CD8-positive, alpha-beta memory T cell (primary cell): ENCODE data around the gene DCDC1. TPM values are rescaled to one million over a fixed set of nuclear protein-coding genes. Genes with fewer than 3 reads are reported as not detected.
"Not testable (repeated sequence)": the region's sequence is repeated elsewhere in the genome, so short reads cannot be mapped to it uniquely, and the experiment has no call there.

Experiments
- CTCF ChIA-PET: fragments of 350-600 bp; sonication (Branson Sonifier 250); formaldehyde crosslinking; loops from one replicate; lab custom pipeline; 2021; ENCODE audit warnings: antibody characterized with exemption; lab: Charles Lee
- POLR2A ChIA-PET: fragments of 350-600 bp; sonication (Branson Sonifier 250); formaldehyde crosslinking; loops from one replicate; lab custom pipeline; 2021; ENCODE audit warnings: antibody characterized with exemption; lab: Charles Lee
- DNase-seq, 5 donors: peaks; one replicate each; pipeline versions ENCODE4 v3.0.0 to v3.0.0-alpha.2; 2020 to 2022; ENCODE audit warnings: mixed read lengths in 1 of 5
- H3K27ac ChIP-seq: one replicate; pipeline ENCODE4 v1.7.0; 2013; ENCODE audit warnings: low read depth, mild to moderate bottlenecking, low read length, moderate library complexity
- H3K27me3 ChIP-seq: 2 replicates; pipeline ENCODE4 v1.7.0; 2013; ENCODE audit warnings: low read length, mild to moderate bottlenecking; ENCODE audit not compliant: insufficient read depth, poor library complexity, severe bottlenecking
- H3K36me3 ChIP-seq: 2 replicates; pipeline ENCODE4 v1.7.0; 2013; ENCODE audit warnings: mild to moderate bottlenecking, low read length, moderate library complexity; ENCODE audit not compliant: insufficient read depth
- H3K4me1 ChIP-seq: 2 replicates; pipeline ENCODE4 v1.7.0; 2013; ENCODE audit warnings: mild to moderate bottlenecking, low read length, moderate library complexity; ENCODE audit not compliant: insufficient read depth
- H3K4me3 ChIP-seq: 2 replicates; pipeline ENCODE4 v1.7.0; 2013; ENCODE audit warnings: mild to moderate bottlenecking, low read length
- H3K9me3 ChIP-seq: 2 replicates; pipeline ENCODE4 v1.7.0; 2013; ENCODE audit warnings: mild to moderate bottlenecking, low read length
- H3K27ac Mint-ChIP-seq, 8 donors: one replicate each; pipeline ENCODE4 v1.8.0; 2020 to 2021; ENCODE audit warnings: mixed read lengths in 8 of 8, mild to moderate bottlenecking in 6 of 8, inconsistent platforms in 3 of 8, moderate library complexity in 3 of 8
- H3K27me3 Mint-ChIP-seq, 2 donors: one replicate each; pipeline ENCODE4 v1.8.0; 2020 to 2021; ENCODE audit warnings: mixed read lengths in 2 of 2, mild to moderate bottlenecking in 1 of 2, moderate library complexity in 1 of 2
- H3K36me3 Mint-ChIP-seq, 3 donors: one replicate each; pipeline ENCODE4 v1.8.0; 2020 to 2021; ENCODE audit warnings: mixed read lengths in 3 of 3, inconsistent platforms in 1 of 3, mild to moderate bottlenecking in 1 of 3
- H3K4me1 Mint-ChIP-seq, 3 donors: one replicate each; pipeline ENCODE4 v1.8.0; 2020 to 2021; ENCODE audit warnings: mixed read lengths in 3 of 3, inconsistent platforms in 1 of 3, mild to moderate bottlenecking in 1 of 3
- H3K4me3 Mint-ChIP-seq, 7 donors: one replicate each; pipeline ENCODE4 v1.8.0; 2020 to 2021; ENCODE audit warnings: mixed read lengths in 7 of 7, mild to moderate bottlenecking in 6 of 7, moderate library complexity in 4 of 7, inconsistent platforms in 2 of 7
- H3K9me3 Mint-ChIP-seq, 5 donors: one replicate each; pipeline ENCODE4 v1.8.0; 2020 to 2022; ENCODE audit warnings: mixed read lengths in 5 of 5, mild to moderate bottlenecking in 3 of 5, moderate library complexity in 2 of 5, inconsistent platforms in 1 of 5
- polyA plus RNA-seq: library from polyadenylated mRNA; unstranded; fragments of 300-500 nt; fragmentation: Illumina TruSeq; gene quantifications from one replicate; pipeline ENCODE4 v1.2.3, GENCODE V29; 2021
- total RNA-seq, 2 experiments: library from RNA; stranded (reverse); gene quantifications; one replicate each; pipeline ENCODE4 v1.2.3, GENCODE V29; 2021

The DCDC1 gene
- total and polyA plus RNA-seq, 3 experiments from 2014 or later = 0.07 to 0.15 TPM; not detected in 1

GRCh38 chr11:31326470-31327148 is 42.9 kb downstream of the DCDC1 start:
- DNase-seq = no peak
- H3K4me3 Mint-ChIP-seq = peak overlapping the region; percentile 42 to 84 (median 57)
- peaks cover 6 to 13% (median 7%) of the 10 kb centered on the region in 3 donors for H3K4me1 Mint-ChIP-seq
- peak overlapping the region in 3 of 8 donors; percentile 12 to 49 (median 27) for H3K27ac Mint-ChIP-seq
- Histone ChIP-seq H3K27ac (no peak overlapping the region), H3K36me3 (no peaks in the 10 kb centered on the region), H3K4me1 (no peaks in the 10 kb centered on the region), H3K4me3 (no peak overlapping the region), H3K27me3 (no peaks in the 10 kb centered on the region), H3K9me3 (no peaks in the 10 kb centered on the region)
- H3K9me3 Mint-ChIP-seq = peaks cover 0 to 4% (median 3%) of the 10 kb centered on the region in 5 donors
- H3K27me3 Mint-ChIP-seq = peaks cover 6 to 8% of the 10 kb centered on the region in 2 donors
- no peaks in the 10 kb centered on the region for H3K36me3 Mint-ChIP-seq
- POLR2A ChIA-PET = no interaction called here
- CTCF ChIA-PET = no interaction called here

DNA sequence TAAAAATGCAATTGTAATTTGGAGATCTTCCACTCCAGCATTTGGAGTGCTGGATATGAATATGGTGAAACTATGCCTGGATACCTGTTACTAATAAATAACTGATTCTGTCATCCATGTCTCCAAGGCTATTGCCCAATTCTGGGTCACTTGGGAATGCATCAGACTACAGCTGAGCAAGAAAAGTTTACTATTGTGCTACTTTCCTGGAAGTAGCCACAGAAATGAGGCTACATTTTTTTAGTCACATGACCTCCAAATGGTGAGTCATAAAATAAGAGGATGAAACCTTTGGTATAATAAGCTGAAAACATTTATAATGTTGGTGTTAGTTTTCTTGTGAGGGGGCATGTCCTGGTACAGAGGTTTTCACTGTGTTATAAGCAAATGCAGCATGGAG is 44.4 kb downstream of the DCDC1 start:
- no peaks in the 10 kb centered on the region for H3K9me3 ChIP-seq
- no peaks in the 10 kb centered on the region for H3K27me3 ChIP-seq
- H3K4me3 ChIP-seq = no peak overlapping the region
- Mint-ChIP-seq H3K9me3 (no peaks in the 10 kb centered on the region), H3K27ac (peak overlapping the region in 1 of 8 donors; percentile 93), H3K4me3 (peak overlapping the region in 1 of 7 donors; percentile 43), H3K4me1 (peaks cover 6 to 13% (median 7%) of the 10 kb centered on the region in 3 donors), H3K27me3 (peaks cover 4 to 8% of the 10 kb centered on the region in 2 donors), H3K36me3 (no peaks in the 10 kb centered on the region)
- H3K36me3 ChIP-seq = no peaks in the 10 kb centered on the region
- no peak overlapping the region for H3K27ac ChIP-seq
- DNase-seq = no peak
- ChIA-PET CTCF (no interaction called here), POLR2A (no interaction called here)
- H3K4me1 ChIP-seq = no peaks in the 10 kb centered on the region

GRCh38 chr11:31323145-31323544 is 46.4 kb downstream of the DCDC1 start:
- Mint-ChIP-seq H3K4me3 (no peak overlapping the region), H3K9me3 (no peaks in the 10 kb centered on the region), H3K27me3 (peaks cover 4 to 8% of the 10 kb centered on the region in 2 donors), H3K36me3 (no peaks in the 10 kb centered on the region), H3K4me1 (peaks cover 6 to 13% (median 7%) of the 10 kb centered on the region in 3 donors), H3K27ac (no peak overlapping the region)
- POLR2A ChIA-PET = no interaction called here
- no peak overlapping the region for H3K4me3 ChIP-seq
- no peaks in the 10 kb centered on the region for H3K27me3 ChIP-seq
- no peaks in the 10 kb centered on the region for H3K4me1 ChIP-seq
- H3K36me3 ChIP-seq = no peaks in the 10 kb centered on the region
- CTCF ChIA-PET = no interaction called here
- H3K9me3 ChIP-seq = no peaks in the 10 kb centered on the region
- DNase-seq = no peak
- H3K27ac ChIP-seq = no peak overlapping the region

- H3K36me3 ChIP-seq, POLR2A ChIA-PET, H3K27ac ChIP-seq, H3K4me3 ChIP-seq, H3K36me3 Mint-ChIP-seq, H3K4me1 Mint-ChIP-seq, H3K9me3 ChIP-seq, CTCF ChIA-PET, DNase-seq, H3K27me3 ChIP-seq, H3K27me3 Mint-ChIP-seq, H3K9me3 Mint-ChIP-seq, H3K27ac Mint-ChIP-seq, H3K4me1 ChIP-seq, H3K4me3 Mint-ChIP-seq: not testable (repeated sequence)
Observed at GRCh38 chr11:31321494-31321893, 48.0 kb downstream of the DCDC1 start.

GRCh38 chr11:31303644-31304180 is 65.8 kb downstream of the DCDC1 start:
- H3K4me1 ChIP-seq = no peaks in the 10 kb centered on the region
- no peaks in the 10 kb centered on the region for H3K27me3 ChIP-seq
- POLR2A ChIA-PET = no interaction called here
- Mint-ChIP-seq H3K36me3 (no peaks in the 10 kb centered on the region), H3K4me1 (no peaks in the 10 kb centered on the region), H3K27me3 (peaks cover 3 to 5% of the 10 kb centered on the region in 2 donors), H3K27ac (no peak overlapping the region), H3K4me3 (no peak overlapping the region), H3K9me3 (no peaks in the 10 kb centered on the region)
- no peaks in the 10 kb centered on the region for H3K9me3 ChIP-seq
- H3K36me3 ChIP-seq = no peaks in the 10 kb centered on the region
- H3K27ac ChIP-seq = no peak overlapping the region
- CTCF ChIA-PET = no interaction called here
- DNase-seq = no peak
- H3K4me3 ChIP-seq = no peak overlapping the region

DNA sequence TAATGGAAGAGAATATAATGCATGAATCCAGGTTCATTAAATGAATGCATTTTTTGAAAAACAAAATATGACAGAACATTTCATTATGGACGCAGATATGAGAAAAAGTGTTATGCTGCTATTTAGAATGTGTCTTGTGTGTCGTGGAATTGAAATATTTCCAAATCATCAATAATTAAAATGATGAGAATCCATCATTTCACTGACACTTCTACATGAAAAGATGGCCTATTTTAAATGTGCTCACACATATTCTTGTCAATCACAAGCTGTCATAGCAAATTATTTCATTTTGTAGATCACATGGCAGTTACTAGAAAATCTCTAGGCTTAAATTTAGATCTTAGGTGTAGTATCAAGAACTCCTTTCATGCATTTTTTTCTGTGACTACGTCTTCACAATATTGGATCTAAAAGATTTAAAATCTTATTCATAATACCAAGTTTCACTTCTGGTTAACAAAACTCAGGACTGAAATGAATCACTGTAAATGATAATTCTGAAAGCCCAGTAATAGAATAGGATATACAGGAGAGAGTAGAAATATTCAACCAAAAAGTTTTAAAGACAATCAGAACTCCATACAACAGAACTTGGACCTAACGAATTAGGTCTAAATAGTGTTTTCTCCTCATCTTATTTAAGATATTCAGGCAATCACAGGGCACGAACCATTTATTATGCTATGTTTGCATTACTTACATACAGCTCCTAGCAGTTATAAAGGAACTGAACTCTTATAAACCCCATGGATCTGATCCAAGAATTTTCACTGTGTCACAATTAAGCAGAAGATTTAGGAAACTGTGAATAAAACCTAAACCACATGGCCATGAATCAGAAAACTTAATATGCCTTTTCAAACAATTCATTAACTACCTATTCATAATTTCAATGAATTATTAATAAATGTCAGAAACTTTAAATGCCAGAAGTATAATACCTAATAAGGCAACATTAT is 67.7 kb downstream of the DCDC1 start:
- H3K4me3 Mint-ChIP-seq = no peak overlapping the region
- CTCF ChIA-PET = no interaction called here
- Histone ChIP-seq H3K27me3 (no peaks in the 10 kb centered on the region), H3K9me3 (no peaks in the 10 kb centered on the region), H3K4me3 (no peak overlapping the region), H3K36me3 (no peaks in the 10 kb centered on the region), H3K4me1 (no peaks in the 10 kb centered on the region), H3K27ac (no peak overlapping the region)
- DNase-seq = no peak
- no peaks in the 10 kb centered on the region for H3K36me3 Mint-ChIP-seq
- H3K9me3 Mint-ChIP-seq = peaks cover 0 to 3% (median 0%) of the 10 kb centered on the region in 5 donors
- peaks cover 5% of the 10 kb centered on the region in 2 donors for H3K27me3 Mint-ChIP-seq
- POLR2A ChIA-PET = no interaction called here
- H3K27ac Mint-ChIP-seq = no peak overlapping the region
- H3K4me1 Mint-ChIP-seq = no peaks in the 10 kb centered on the region

DNA sequence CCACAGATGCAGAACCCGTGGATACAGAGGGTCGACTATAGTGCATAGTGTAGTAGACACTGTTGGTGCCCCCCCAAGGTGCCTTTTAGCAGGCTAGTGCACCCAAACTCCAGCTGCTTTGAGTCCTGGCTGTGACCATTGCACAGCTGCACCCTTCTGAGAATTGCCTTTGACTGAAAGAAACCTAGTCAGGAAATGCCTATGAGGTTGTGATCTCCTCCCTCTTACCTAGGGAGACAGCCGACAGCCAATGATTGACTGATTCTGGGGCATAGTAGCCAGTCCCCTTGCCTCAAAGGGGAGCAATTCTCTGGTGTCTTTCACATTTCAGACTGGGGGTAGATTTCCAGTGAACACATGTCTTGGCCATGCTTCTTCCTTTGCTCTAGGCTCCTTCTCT is 74.2 kb downstream of the DCDC1 start:
- Mint-ChIP-seq H3K9me3 (peaks cover 0 to 3% (median 0%) of the 10 kb centered on the region in 5 donors), H3K27me3 (peaks cover 2 to 25% of the 10 kb centered on the region in 2 donors), H3K36me3 (no peaks in the 10 kb centered on the region), H3K27ac (no peak overlapping the region), H3K4me1 (no peaks in the 10 kb centered on the region), H3K4me3 (no peak overlapping the region)
- no peak for DNase-seq
- Histone ChIP-seq H3K4me1 (no peaks in the 10 kb centered on the region), H3K9me3 (no peaks in the 10 kb centered on the region), H3K4me3 (no peak overlapping the region), H3K27me3 (no peaks in the 10 kb centered on the region), H3K27ac (no peak overlapping the region), H3K36me3 (no peaks in the 10 kb centered on the region)
- CTCF ChIA-PET = no interaction called here
- POLR2A ChIA-PET = no interaction called here

- CTCF ChIA-PET, H3K27me3 ChIP-seq: not testable (repeated sequence)
Observed at GRCh38 chr11:31273527-31273926, 96.0 kb downstream of the DCDC1 start.

More at GRCh38 chr11:31273527-31273926, 96.0 kb downstream of the DCDC1 start:
- H3K27me3 Mint-ChIP-seq, POLR2A ChIA-PET, H3K4me1 ChIP-seq, H3K4me3 ChIP-seq, H3K9me3 ChIP-seq, H3K4me3 Mint-ChIP-seq, H3K36me3 ChIP-seq, DNase-seq, H3K27ac ChIP-seq, H3K27ac Mint-ChIP-seq, H3K4me1 Mint-ChIP-seq, H3K36me3 Mint-ChIP-seq: not testable (repeated sequence)
- H3K9me3 Mint-ChIP-seq = peaks cover 12 to 22% (median 19%) of the 10 kb centered on the region in 5 donors
